COLO668 (cell line): ENCODE data around the gene ITPK1.

Experiments used
- DNase-seq: peaks from one replicate; lab custom pipeline; 2025; ENCODE audit not compliant: unreplicated experiment; lab: John Stamatoyannopoulos, UW

The ITPK1 gene

GRCh38 chr14:92993302-92993701 lies 122.4 kb downstream of the ITPK1 start:
- no peak for DNase-seq

- no peak for DNase-seq
Measured at GRCh38 chr14:92991536-92991935, 124.2 kb downstream of the ITPK1 start.

GRCh38 chr14:92990456-92991430 lies 125.0 kb downstream of the ITPK1 start:
- no peak for DNase-seq

GRCh38 chr14:92988786-92989755 lies 126.7 kb downstream of the ITPK1 start:
- no peak for DNase-seq

- DNase-seq = no peak
Measured at GRCh38 chr14:92987713-92988510, 127.8 kb downstream of the ITPK1 start.

GRCh38 chr14:92987148-92987570 lies 128.6 kb downstream of the ITPK1 start:
- no peak for DNase-seq

- DNase-seq = no peak
Measured at GRCh38 chr14:92986254-92987147, 129.2 kb downstream of the ITPK1 start.

GRCh38 chr14:92985521-92985920 lies 130.2 kb downstream of the ITPK1 start:
- no peak for DNase-seq

GRCh38 chr14:92984896-92985295 lies 130.8 kb downstream of the ITPK1 start:
- DNase-seq = no peak

GRCh38 chr14:92984082-92984788 lies 131.5 kb downstream of the ITPK1 start:
- no peak for DNase-seq

- DNase-seq = no peak
Measured at GRCh38 chr14:92982956-92983355, 132.8 kb downstream of the ITPK1 start.

GRCh38 chr14:92981726-92982125 lies 134.0 kb downstream of the ITPK1 start:
- no peak for DNase-seq

- no peak for DNase-seq
Measured at GRCh38 chr14:92980866-92981265, 134.9 kb downstream of the ITPK1 start.

GRCh38 chr14:92978229-92979021 lies 137.3 kb downstream of the ITPK1 start:
- no peak for DNase-seq

- no peak for DNase-seq
Measured at GRCh38 chr14:92976268-92976667, 139.5 kb downstream of the ITPK1 start.

- no peak for DNase-seq
Measured at GRCh38 chr14:92974541-92975345, 141.0 kb downstream of the ITPK1 start.

GRCh38 chr14:92973798-92974372 lies 141.8 kb downstream of the ITPK1 start:
- no peak for DNase-seq
